ENCODE data around the gene B4GAT1.
"Not testable (repeated sequence)": the region's sequence is repeated elsewhere in the genome, so short reads cannot be mapped to it uniquely, and the experiment has no call there.

B4GAT1 gene

DNA sequence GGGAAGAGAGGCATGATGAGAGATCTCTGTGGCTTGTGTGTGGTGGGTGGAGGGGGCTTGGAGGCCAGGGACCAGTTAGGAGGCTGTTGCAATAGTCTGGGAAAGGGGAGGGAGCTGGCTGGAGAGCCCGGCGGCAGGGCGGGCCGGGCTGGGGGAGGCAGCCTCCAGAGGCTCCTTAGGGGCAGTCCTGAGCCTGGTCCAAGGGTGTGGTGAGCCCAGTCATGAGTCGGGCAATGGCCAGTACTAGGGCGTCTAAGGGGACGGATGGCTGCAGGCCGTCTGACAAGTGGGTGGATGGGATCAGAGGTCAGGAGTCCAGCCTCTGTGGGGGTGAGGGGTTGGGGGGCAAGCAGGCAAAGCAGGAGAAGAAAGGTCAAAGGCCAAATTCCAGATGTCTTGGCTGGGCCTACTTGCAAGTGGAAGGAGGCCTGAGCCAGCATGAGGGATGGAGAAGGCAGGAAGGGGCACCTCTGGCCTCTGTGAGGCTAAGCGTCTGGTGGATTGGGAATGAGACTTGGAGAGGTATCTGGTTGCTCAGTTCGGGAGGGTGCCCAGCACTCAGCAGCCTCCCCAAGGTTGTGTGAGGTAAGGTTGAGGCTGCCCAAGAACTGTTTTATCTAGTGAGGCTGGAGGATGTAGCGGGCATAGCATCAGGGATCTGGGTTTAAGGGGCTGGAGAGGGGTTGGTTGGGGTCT, 24.5 kb downstream of the B4GAT1 start:
- no peak for DNase-seq (ENCODE audit: low spot score)

DNA sequence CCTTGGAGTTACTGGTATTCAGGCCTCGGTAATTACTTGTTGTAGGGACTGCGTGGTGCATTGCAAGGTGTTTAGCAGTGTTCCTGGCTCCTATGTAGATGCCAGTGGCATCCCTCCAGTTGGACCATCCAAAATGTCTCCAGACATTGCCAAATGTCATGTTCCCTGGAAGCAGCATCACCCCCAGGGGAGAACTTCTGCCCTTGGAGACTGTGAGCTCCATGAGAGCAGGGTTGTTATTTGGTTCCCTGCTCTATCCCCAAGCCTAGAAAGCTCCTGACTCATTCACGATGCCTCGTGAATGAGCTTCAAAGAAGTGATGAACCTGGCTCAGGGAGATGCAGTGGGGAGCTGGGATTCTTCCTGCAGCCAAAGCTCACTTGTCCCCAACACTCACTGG, 25.8 kb downstream of the B4GAT1 start:
- no peak for DNase-seq (ENCODE audit: low spot score)

DNA sequence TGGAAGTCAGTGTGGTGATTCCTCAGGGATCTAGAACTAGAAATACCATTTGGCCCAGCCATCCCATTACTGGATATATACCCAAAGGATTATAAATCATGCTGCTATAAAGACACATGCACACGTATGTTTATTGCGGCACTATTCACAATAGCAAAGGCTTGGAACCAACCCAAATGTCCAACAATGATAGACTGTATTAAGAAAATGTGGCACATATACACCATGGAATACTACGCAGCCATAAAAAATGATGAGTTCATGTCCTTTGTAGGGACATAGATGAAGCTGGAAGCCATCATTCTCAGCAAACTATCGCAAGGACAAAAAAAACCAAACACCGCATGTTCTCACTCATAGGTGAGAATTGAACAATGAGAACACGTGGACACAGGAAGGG, 26.7 kb downstream of the B4GAT1 start:
- not testable (repeated sequence) for DNase-seq (ENCODE audit: low spot score)

DNA sequence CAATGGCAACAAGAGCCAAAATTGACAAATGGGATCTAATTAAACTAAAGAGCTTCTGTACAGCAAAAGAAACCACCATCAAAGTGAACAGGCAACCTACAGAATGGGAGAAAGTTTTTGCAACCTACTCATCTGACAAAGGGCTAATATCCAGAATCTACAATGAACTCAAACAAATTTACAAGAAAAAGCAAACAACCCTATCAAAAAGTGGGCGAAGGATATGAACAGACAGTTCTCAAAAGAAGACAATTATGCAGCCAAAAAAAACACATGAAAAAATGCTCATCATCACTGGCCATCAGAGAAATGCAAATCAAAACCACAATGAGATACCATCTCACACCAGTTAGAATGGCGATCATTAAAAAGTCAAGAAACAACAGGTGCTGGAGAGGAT, 27.1 kb downstream of the B4GAT1 start:
- not testable (repeated sequence) for DNase-seq (ENCODE audit: low spot score)

DNA sequence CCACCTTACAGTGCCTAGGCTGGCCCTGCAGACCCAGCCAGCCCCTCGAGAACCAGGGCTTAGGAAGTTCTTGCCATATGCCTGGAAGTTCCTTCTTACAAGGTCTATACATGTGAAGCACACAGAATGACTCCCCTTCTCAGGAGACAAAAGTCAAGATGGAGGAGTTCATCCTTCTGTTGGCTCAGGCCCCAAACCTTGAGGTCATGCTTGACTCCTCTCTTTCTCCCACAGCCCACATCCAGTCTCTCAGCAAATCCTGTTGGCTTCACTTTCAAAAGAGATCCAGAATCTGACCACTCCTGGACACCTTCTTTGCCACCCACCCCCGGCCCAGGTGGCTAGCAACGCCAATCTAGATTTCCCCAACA, 28.8 kb downstream of the B4GAT1 start:
- no peak for DNase-seq (ENCODE audit: low spot score)

DNA sequence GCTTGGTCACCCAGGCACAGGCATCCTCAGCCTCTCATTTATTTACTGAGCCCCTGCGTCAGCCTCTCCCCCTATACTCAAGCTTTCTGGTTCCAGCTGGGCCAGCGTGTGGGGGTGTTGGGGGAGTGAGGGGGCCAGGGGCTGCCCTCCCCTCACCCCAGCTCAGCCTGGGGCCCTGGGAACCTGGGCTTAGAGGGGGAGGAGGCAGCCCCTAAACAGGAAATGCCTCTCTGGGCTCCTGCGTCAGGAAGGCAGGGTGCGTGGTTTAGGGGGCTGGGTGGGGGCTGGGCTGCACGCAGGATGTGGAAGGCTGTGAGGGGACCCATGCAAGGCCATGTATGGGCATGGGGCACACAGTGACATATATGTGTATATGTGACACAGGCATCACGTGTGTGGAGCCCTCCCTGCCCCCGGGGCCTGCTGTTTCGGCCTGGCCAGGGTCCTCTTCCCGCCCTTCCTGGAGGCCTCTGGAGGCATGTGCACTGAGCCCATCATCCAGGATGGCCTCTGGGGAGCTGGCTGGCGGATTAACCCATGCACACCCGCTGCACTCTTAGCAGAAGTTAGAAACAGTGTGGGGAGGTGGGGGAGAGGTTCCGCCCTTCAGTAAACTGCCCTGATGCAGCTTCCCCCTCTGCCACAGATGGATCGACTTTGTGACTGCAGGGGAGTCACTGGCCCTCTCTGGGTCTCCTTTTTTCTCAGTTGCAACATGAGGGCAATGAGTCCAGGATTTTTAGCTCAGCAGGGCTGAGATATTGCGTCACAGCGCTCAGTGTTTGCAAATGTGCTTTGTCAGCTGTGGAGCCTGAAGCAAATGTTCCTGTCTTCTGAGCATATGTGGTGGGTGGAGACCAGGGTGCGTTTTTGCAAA, 29.5 kb downstream of the B4GAT1 start:
- DNase-seq (ENCODE audit: low spot score), result peak; percentile 69

DNA sequence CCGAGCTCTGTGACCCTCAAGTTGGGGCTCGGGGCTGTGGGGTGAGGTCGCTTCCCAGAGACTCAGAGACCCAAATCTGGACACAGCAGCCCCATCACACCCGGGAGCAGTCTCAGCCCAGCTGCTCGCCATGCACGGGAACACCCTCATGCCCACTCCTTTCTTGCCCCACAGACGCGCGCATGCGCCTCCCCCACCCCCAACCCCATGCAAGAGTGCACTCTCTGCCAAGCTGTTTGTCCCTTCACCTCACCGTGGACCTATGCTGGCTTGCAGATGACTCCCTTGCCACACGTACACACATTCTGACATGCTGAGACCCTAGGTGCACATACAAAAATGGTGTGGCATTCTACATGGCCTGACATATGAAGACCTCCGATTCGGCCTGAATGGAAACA, 30.1 kb downstream of the B4GAT1 start:
- no peak for DNase-seq (ENCODE audit: low spot score)

DNA sequence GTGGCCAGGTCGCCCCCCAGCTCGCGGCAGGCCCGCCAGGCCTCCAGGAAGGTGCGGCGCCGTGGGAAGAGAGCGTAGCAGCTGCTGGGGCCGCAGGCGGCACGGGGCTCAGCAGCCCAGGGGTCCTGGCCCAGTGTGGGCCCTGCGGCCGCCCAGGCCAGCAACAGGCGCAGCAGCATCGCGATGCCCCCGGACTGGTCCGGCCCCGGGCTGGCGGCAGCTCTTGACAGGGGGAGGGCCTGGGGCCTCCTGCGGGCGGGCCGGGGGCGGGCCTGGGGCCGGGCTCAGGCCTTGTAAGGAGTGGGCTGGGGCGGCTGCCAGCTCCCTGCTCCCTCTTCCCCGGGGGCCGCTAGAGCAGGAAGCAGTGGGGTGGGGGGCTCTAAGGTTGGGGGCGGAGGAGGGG, 30.6 kb downstream of the B4GAT1 start, which contains the start of gene CD248:
Gene CD248, minus strand, starts transcription at position 196 of the 403 bp plus-strand sequence. Its CDS starts 17 bp downstream, at position 179.
- DNase-seq (ENCODE audit: low spot score), result no peak

DNA sequence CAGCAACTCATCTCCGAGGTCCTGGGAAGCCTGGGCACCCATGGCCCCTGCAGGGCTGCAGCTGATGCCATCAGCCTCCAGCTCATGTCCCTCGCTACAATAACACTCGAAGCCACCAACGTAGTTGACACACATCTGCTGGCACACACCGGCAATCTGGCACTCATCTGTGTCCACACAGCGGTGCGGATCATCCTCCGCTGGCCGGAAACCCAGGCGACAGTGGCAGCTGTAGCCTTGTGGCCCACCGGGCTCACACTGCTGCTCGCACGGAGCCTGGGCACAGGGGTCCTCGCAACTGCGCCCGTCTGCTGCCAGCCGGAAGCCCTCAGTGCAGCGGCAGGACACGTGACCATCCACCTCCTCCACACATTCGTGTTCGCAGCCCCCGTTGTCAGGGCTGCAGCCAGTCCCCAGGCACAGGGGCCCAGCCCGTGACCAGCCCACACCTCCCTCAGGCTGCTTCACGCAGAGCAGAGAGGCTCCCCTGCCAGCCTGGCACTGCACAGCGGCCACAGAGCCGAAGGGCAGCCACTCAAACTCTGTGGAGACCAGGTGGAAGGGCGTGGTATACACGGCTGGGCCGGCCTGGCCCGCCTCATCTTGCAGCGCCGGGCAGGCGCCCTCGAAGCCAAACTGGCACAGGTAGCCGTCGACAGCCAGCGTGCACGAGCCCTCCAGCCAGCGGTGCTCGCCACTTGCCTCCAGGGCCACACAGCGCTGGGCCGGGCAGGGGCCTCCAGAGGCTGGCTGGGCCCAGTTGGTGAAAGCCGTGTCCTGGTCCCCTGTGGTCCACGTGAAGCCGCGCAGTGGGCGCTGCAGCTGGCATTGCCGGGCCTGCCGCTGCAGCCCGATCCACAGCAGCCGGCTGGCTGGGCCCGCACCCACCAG, 31.3 kb downstream of the B4GAT1 start:
- DNase-seq (ENCODE audit: low spot score), result no peak

DNA sequence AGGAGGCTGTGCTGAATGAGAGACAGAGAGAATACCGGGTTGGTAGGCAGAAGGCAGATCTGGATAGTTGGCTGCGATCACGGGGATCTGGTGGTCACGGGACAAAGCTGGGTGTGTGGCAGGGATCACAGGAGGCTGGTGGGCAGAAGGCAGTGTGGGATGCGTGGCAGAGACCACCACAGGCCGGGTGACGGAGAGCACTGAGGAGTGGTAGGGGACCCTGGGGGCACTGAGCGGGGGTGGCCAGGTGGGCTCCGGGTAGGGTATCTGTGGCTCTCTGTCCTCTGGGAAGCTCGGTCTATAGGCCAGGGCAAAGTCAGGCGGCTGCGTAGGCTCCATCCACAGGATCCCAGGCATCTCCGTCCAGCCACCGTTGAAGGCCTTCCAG, 31.9 kb downstream of the B4GAT1 start:
- no peak for DNase-seq (ENCODE audit: low spot score)

DNA sequence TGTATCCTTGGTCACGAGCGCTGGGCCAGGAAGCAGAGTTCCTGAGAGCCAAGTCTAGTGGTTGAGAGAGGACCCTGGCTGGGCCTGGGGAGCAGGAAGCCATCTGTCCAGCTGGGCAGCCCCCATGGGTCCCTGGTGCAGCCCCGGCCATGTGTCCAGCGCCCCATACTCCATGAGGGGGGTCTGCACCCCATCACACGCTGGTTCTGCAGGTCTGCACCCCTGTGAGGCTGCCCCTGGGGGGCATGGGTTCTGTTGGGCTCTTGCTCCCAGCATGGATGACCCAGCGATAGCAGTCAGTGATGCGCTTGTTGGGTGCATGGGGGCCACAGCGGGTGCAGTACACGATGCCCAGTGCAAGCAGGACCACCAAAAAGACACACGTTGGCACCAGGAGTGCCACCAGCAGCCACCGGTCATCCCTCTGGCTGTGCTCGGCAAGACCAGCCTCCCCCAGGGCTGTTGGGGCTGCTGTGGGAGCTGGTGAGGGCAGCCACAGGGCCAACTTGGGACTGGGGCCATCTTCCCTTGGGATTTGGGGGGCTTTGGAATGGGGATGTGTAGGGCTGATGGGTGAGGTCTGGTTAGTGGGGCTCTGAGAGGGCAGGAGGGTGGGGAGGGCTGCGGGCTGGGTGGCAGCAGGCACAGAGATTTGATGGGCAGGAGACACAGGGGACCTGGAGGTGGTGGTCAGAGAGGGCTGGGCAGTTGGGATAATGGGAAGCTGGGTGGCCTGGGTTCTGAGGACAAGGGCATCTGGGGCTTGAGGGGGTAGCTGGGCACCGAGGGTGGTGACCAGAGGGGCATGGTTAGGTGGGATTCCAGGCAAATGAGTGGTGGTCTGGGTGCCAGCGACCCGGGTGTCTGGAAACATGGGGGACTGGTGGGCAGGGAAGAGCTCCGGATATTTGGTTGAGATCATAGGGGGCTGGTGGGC, 32.6 kb downstream of the B4GAT1 start:
- no peak for DNase-seq (ENCODE audit: low spot score)

DNA sequence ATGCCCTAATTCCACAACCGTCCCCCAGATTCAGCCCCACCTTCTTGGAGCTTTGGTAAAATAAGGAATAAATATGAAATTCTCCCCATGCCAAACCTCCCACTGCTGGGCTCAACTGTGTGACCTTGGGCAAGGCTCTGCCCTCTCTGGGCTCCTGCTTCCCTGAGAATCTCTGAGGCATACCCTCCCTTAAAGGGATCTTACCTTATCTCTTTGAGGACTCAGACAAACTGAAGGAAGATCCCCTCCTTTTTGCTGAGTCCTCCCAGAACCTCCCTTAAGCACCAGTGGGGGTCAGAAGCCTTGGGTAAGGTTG, 33.3 kb downstream of the B4GAT1 start:
- DNase-seq (ENCODE audit: low spot score), result no peak

DNA sequence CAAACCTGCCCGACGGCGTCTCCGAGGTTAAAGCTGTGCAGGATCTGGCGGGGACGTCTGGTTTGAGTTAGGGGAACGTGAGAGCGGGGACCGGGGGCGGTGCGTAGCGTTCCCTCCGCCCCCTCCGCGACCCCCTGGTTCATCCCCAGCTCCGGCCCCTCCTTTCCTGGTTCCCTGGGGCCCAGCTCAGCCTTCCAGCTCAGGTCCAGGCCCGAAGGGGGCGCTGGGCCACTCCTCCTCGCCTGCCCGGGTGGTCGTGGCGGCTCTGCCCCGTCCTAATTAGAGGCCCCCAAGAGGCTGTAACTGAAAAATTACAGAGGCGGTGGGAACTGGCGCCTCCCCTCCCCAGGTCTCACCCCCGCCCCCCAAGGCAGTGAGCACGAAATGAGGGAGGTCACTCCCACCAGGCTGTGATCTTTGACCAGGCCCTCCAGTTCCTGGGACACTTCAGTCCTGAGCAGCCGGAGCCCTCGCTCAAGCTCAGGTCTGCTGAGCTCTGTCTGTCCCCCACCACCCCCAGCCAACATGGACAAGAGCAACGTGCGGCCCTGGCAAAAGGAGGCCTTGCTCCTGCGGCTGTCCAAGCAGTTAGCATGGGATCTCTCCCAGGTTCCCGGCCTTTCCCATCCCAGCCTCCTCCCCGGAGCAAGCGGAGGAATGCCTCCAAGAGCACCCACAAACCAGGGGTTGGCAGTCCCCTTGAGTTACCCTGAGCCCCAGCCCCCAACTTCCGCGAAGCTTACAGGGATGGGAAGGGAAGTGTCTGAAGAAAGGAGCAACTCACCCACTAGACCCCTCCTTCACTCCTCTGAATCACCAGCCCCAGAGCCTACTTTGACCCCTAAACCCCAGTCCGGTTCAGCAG, 33.9 kb downstream of the B4GAT1 start:
- DNase-seq (ENCODE audit: low spot score), result no peak

DNA sequence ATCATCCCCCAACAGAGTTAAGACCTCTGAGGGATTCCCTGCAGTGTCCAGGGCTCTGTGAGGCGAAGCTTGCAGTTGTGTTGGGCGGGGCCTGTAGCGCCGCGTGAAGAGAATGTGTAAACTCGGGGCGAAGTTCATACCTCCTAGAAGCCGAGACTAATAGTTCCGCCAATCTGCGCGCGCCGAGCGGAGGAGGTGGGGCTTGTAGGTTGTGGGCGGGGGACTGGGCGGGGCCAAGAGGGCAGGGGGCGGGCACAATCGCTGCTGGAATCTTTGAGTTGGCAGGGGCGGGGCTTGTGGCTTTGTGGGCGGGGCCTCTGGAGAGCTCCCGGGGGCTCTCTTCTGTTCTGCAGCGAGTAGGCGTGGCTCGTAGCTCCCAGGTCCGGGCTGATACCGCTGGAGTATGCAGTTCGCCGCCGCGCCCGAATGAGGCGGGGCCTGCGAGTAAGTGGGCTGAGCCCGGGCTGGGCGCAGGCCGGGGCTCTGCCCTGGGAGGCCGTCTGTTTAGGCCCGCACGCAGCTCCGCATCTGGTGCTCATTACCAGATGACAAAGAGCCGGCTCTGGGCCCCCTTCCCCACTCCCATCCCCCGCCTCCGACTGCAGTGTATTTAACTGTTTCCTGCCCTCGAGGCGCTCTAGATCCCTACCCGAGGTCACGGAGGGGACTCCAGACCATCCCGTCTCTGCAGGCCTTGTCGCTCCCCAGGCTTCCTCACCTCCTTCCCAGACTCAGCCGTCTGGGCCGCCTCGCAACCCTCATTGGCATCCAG, 34.7 kb downstream of the B4GAT1 start:
- DNase-seq (ENCODE audit: low spot score), result peak; percentile 95

DNA sequence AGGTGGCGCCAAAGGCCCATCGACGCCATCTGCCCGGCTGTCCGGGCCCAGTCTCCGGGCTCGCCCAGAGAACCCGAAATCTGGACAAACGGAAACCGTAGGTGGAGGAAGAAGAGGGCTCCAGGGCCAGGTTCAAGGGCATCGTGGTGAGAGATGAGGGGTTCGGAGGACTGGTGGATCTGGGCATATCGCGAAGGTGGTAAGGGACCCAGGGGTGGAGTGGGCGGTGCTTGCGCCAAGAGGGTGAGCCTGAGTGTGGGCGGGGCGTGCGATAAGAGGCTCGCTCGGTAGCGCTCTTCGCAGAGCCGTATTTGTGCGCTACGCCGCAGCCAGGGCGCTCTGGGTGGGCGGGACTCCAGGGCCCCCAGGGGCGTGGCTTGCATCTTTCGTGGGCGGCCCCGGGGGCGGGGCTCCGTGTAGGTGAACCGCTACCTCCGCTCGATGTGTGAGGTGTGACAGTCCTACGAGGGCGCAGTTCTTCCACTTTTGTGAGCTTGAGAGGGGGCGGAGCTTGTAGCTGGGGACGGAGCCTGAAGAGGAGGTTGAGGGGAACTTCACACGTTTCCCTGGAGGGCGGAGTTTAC, 35.4 kb downstream of the B4GAT1 start:
- DNase-seq (ENCODE audit: low spot score), result peak; percentile 94

DNA sequence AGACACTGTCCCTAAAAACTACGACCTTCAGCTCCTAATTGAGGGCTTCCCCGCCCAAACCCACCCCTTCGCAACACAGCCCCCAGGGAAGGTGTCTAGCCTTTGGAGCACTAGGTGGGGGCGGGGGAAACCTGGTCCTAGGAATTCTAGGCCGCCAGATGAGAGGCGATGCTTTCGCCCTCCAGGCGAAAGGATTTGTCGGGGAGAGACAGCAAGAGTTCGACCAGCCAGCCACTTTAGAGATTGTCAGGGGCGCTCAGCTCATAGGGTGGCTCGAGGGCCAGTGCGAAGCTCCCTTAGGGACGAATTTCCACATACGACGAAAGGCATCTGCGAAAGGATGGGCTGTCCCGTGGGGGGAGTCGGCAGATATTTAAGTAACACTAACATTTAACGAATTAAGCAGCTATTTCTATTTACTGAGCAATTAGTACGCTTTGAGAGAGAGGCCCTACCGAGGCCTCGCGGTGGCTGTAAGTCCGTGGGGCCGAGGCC, 35.9 kb downstream of the B4GAT1 start:
- DNase-seq (ENCODE audit: low spot score), result no peak

DNA sequence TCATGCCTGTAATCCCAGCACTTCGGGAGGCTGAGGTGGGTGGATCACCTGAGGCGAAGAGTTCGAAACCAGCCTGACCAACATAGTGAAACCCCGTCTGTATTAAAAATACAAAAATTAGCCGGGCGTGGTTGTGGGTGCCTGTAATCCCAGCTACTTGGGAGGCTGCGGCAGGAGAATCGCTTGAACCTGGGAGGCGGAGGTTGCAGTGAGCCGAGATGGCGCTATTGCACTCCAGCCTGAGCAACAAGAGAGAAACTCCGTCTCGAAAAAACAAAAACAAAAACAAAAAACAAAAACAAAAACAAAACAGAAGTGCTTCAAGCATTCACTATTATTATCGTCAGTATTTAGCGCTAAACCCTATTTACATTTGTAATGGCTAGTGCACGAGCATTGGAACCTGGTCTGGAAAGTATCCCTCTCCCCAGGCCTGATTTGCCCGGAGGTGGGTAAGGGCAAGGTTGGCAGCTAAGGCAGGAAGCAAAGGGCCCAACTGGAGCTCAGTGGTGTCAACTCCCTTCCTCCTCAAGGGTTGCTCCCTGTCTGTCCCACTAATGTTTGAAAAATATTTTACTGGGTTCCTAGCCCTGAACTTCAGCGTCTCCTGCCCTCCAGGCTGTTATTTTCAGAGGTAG, 36.5 kb downstream of the B4GAT1 start:
- not testable (repeated sequence) for DNase-seq (ENCODE audit: low spot score)

DNA sequence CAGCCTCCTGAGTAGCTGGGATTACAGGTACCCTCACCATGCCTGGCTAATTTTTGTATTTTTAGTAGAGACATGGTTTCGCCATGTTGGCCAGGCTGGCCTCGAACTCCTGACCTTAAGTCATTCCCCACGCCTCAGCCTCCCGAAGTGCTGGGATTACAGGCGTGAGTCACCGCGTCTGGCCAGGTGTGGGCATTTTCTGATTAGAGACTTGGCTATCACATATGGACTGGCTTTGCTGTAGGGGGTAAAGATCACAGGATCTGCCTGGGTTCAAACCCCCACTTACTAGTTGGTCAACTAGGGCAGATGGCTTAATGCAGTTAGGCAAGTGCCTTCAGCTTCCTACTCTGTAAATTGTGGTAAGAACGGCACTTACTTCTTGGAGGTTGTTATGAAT, 37.1 kb downstream of the B4GAT1 start:
- no peak for DNase-seq (ENCODE audit: low spot score)

DNA sequence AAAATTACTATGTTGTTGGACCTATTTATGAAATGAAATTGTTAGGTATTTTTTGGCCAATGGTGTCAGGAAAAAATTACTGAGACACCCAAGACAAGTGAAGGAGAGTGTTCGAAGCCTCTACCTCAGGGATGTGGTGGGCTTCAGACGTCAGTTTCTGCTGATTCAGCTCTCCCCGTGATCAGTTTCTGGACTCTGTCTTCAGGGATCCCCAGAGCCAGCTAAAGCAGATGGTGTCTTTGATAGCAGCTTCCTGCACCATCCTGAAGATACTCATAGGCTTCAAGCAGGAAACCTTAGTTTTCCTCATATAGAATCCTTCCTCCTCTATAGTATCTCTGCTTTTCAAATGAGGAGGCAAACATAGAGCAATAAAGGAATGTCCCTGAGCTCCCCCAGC, 38.0 kb downstream of the B4GAT1 start:
- DNase-seq (ENCODE audit: low spot score), result no peak
